SH-SY5Y (cell line): Measurements from ENCODE around the gene CDH15.

Source experiments
- GATA2 ChIP-seq: IDR thresholded peaks from 2 replicates; pipeline ENCODE4 v1.6.1; 2011; ENCODE audit warnings: mild to moderate bottlenecking, low read depth, low read length
- GATA3 ChIP-seq: IDR thresholded peaks from 2 replicates; pipeline ENCODE4 v1.6.1; 2011; ENCODE audit warnings: low read depth, mild to moderate bottlenecking, low read length, moderate library complexity

- TF ChIP-seq GATA3 (no peak), GATA2 (no peak)
Observed at GRCh38 chr16:89131783-89132182, 39.8 kb upstream of the CDH15 start.
